Adrenal gland (tissue), 5 donors: ENCODE results near the gene CYCS.

Experiments
- POLR2A ChIP-seq, 2 donors: fragments of 450-650 bp; IDR thresholded peaks; one replicate each; pipeline ENCODE4 v1.6.1; 2017; ENCODE audit warnings: antibody characterized with exemption in 2 of 2, mild to moderate bottlenecking in 2 of 2, moderate library complexity in 1 of 2
- TF ChIP-seq, protein P1 (sequence below), 6 experiments: fragments of 450-650 bp in 4 of 6; fragments of 200-600 bp in 2 of 6; sonication (generic) in 1 of 6; IDR thresholded peaks; 1 replicate in 5 of 6; 2 replicates in 1 of 6; pipeline versions ENCODE4 v1.5.1 to v1.8.0; 2016 to 2021; ENCODE audit warnings: antibody characterized with exemption in 6 of 6, mild to moderate bottlenecking in 2 of 6, moderate library complexity in 1 of 6
- donor health status: DM: no; HTN: no; CAD: no.

DNA sequence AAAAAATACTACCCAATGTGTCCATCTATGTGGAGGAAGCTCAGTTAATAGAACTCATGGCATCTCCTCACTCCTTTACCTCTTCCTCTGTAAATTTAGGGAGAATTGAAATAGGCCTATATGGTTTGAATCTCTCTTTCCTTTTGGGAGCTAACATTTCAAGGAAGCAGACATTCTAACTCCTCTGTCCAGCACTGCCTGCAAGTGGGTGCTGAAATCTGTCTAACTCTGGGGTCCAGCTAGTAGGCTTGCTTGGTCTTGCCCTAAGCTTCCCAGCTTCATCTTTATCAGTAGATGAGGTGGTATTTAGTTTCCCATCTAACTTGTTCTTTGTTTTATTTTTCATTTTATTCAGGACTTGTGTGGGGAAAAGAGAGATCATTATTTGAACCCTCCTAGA is 23.2 kb downstream of the CYCS start:
- TF ChIP-seq, protein P1, sequence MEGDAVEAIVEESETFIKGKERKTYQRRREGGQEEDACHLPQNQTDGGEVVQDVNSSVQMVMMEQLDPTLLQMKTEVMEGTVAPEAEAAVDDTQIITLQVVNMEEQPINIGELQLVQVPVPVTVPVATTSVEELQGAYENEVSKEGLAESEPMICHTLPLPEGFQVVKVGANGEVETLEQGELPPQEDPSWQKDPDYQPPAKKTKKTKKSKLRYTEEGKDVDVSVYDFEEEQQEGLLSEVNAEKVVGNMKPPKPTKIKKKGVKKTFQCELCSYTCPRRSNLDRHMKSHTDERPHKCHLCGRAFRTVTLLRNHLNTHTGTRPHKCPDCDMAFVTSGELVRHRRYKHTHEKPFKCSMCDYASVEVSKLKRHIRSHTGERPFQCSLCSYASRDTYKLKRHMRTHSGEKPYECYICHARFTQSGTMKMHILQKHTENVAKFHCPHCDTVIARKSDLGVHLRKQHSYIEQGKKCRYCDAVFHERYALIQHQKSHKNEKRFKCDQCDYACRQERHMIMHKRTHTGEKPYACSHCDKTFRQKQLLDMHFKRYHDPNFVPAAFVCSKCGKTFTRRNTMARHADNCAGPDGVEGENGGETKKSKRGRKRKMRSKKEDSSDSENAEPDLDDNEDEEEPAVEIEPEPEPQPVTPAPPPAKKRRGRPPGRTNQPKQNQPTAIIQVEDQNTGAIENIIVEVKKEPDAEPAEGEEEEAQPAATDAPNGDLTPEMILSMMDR (IDR thresholded peaks at IDR 0.05), result no peak
- no peak for TF ChIP-seq POLR2A (IDR thresholded peaks at IDR 0.05)
